H1 (cell line): ENCODE measurements around the gene NRXN2. TPM values are rescaled to one million over a fixed set of nuclear protein-coding genes. Genes with fewer than 3 reads are reported as not detected.

Source experiments
- CTCF ChIA-PET: fragments of 300-600 bp; sonication (Branson Sonifier 250); formaldehyde crosslinking; loops from one replicate; lab custom pipeline; 2021; ENCODE audit not compliant: partially characterized antibody; lab: Charles Lee
- POLR2A ChIA-PET: fragments of 300-600 bp; sonication (Branson Sonifier 250); formaldehyde crosslinking; loops from one replicate; lab custom pipeline; 2021; ENCODE audit warnings: inconsistent platforms; ENCODE audit not compliant: partially characterized antibody; lab: Charles Lee
- DNase-seq, 2 experiments: peaks; one replicate each; pipeline versions ENCODE4 v3.0.0 to v3.0.0-alpha.2; 2010 to 2022; ENCODE audit warnings: low spot score in 2 of 2, low read depth in 1 of 2, mixed read lengths in 1 of 2
- FAIRE-seq: peaks from 2 replicates; lab custom pipeline; 2011; peaks lifted over from hg19 to GRCh38; lab: Jason Lieb, UNC
- H2AFZ ChIP-seq: 2 replicates; pipeline ENCODE4 v1.8.1; 2012; ENCODE audit warnings: low read length, inconsistent platforms
- H2AK5ac ChIP-seq: 2 replicates; pipeline ENCODE4 v1.6.1; 2013; ENCODE audit warnings: low read depth, low read length
- H2BK120ac ChIP-seq: replicated peaks from 2 replicates; pipeline ENCODE3; 2013; ENCODE audit warnings: low read depth, low read length, inconsistent platforms
- H2BK12ac ChIP-seq: 2 replicates; pipeline ENCODE4 v1.6.1; 2013; ENCODE audit warnings: low read depth, low read length
- H2BK15ac ChIP-seq: 2 replicates; pipeline ENCODE4 v1.6.1; 2013; ENCODE audit warnings: low read length
- H2BK20ac ChIP-seq: 2 replicates; pipeline ENCODE4 v1.6.1; 2013; ENCODE audit warnings: low read length
- H2BK5ac ChIP-seq: 2 replicates; pipeline ENCODE4 v1.6.1; 2013; ENCODE audit warnings: low read depth, low read length
- H3K14ac ChIP-seq: 2 replicates; pipeline ENCODE4 v1.6.1; 2013; ENCODE audit warnings: inconsistent platforms; ENCODE audit not compliant: insufficient read length
- H3K18ac ChIP-seq: 2 replicates; pipeline ENCODE4 v1.6.1; 2013; ENCODE audit warnings: low read length; ENCODE audit errors: extremely low read depth
- H3K23ac ChIP-seq: 2 replicates; pipeline ENCODE4 v1.6.1; 2013; ENCODE audit warnings: inconsistent platforms; ENCODE audit not compliant: insufficient read length
- H3K23me2 ChIP-seq: 2 replicates; pipeline ENCODE4 v1.6.1; 2013; ENCODE audit warnings: low read depth, low read length
- H3K27ac ChIP-seq: 2 replicates; pipeline ENCODE4 v1.6.1; 2011; ENCODE audit warnings: low read depth, low read length, inconsistent platforms
- H3K27me3 ChIP-seq, 4 experiments: replicated peaks in 1 of 4; 1 replicate in 1 of 4; 2 replicates in 3 of 4; pipeline versions ENCODE4 v1.6.1 to v1.8.1; 2011 to 2013; ENCODE audit warnings: low read length in 3 of 4, mild to moderate bottlenecking in 3 of 4, inconsistent platforms in 2 of 4, mixed read lengths in 2 of 4, moderate library complexity in 1 of 4; ENCODE audit not compliant: control insufficient read depth in 3 of 4, insufficient read depth in 3 of 4; ENCODE audit errors: extremely low read depth in 1 of 4
- H3K36me3 ChIP-seq, 4 experiments: 2 replicates each; pipeline versions ENCODE4 v1.6.1 to v1.8.1; 2011 to 2013; ENCODE audit warnings: mild to moderate bottlenecking in 4 of 4, low read length in 3 of 4, moderate library complexity in 2 of 4, control low read depth in 1 of 4, inconsistent platforms in 1 of 4; ENCODE audit not compliant: insufficient read depth in 4 of 4, control insufficient read depth in 2 of 4
- H3K4ac ChIP-seq: replicated peaks from 2 replicates; pipeline ENCODE3; 2013; ENCODE audit warnings: low read length, low read depth, mixed read lengths, inconsistent platforms; ENCODE audit not compliant: insufficient read length
- H3K4me1 ChIP-seq, 4 experiments: replicated peaks in 1 of 4; 1 replicate in 1 of 4; 2 replicates in 3 of 4; pipeline versions ENCODE4 v1.6.1 to v1.8.1; 2011 to 2013; ENCODE audit warnings: low read length in 3 of 4, inconsistent platforms in 2 of 4, mixed read lengths in 1 of 4; ENCODE audit not compliant: insufficient read depth in 4 of 4, control insufficient read depth in 3 of 4
- H3K4me2 ChIP-seq, 2 experiments: 2 replicates each; pipeline versions ENCODE4 v1.6.1 to v1.8.1; 2011 to 2013; ENCODE audit warnings: low read depth in 2 of 2, low read length in 2 of 2, control low read depth in 1 of 2, inconsistent platforms in 1 of 2, mild to moderate bottlenecking in 1 of 2; ENCODE audit not compliant: insufficient read depth in 1 of 2
- H3K4me3 ChIP-seq, 4 experiments: fragments of 200-600, 300-600 bp in 1 of 4; sonication (generic), shearing (Covaris generic), sonication (Bioruptor Twin) in 1 of 4; 2 replicates each; pipeline versions ENCODE4 v1.5.1 to v1.8.1; 2011 to 2016; ENCODE audit warnings: low read length in 4 of 4, low read depth in 3 of 4, control low read depth in 2 of 4, inconsistent platforms in 2 of 4, mild to moderate bottlenecking in 2 of 4, mixed read lengths in 1 of 4, moderate library complexity in 1 of 4; ENCODE audit not compliant: insufficient read depth in 2 of 4; ENCODE audit errors: extremely low read depth in 1 of 4
- H3K56ac ChIP-seq: replicated peaks from 2 replicates; pipeline ENCODE3; 2013; ENCODE audit warnings: low read depth, mild to moderate bottlenecking, mixed read lengths, low read length, inconsistent platforms; ENCODE audit not compliant: insufficient read length
- H3K79me1 ChIP-seq: 2 replicates; pipeline ENCODE4 v1.6.1; 2013; ENCODE audit warnings: low read depth, low read length, control low read depth
- H3K79me2 ChIP-seq, 2 experiments: 2 replicates each; pipeline versions ENCODE4 v1.6.1 to v1.8.1; 2012 to 2013; ENCODE audit warnings: low read length in 2 of 2, mild to moderate bottlenecking in 2 of 2, inconsistent platforms in 1 of 2; ENCODE audit not compliant: insufficient read depth in 2 of 2, control insufficient read depth in 1 of 2
- H3K9ac ChIP-seq, 4 experiments: replicated peaks in 1 of 4; 1 replicate in 1 of 4; 2 replicates in 3 of 4; pipeline versions ENCODE4 v1.6.1 to v1.8.1; 2011 to 2013; ENCODE audit warnings: low read depth in 3 of 4, low read length in 3 of 4, control low read depth in 2 of 4, mild to moderate bottlenecking in 2 of 4, moderate library complexity in 2 of 4, inconsistent platforms in 1 of 4; ENCODE audit errors: extremely low read depth in 1 of 4
- H3K9me3 ChIP-seq, 2 experiments: 2 replicates each; pipeline versions ENCODE4 v1.6.1 to v1.8.1; 2012 to 2013; ENCODE audit warnings: mild to moderate bottlenecking in 2 of 2, moderate library complexity in 2 of 2, control low read depth in 1 of 2, inconsistent platforms in 1 of 2, low read depth in 1 of 2, low read length in 1 of 2, mixed read lengths in 1 of 2; ENCODE audit not compliant: insufficient read depth in 2 of 2
- H4K20me1 ChIP-seq, 2 experiments: replicated peaks in 1 of 2; 2 replicates each; pipeline versions ENCODE3 to v1.8.1; 2011 to 2013; ENCODE audit warnings: inconsistent platforms in 2 of 2, low read length in 2 of 2, mild to moderate bottlenecking in 1 of 2; ENCODE audit not compliant: insufficient read depth in 2 of 2, control insufficient read depth in 1 of 2
- H4K5ac ChIP-seq: 2 replicates; pipeline ENCODE4 v1.6.1; 2013; ENCODE audit warnings: low read length, low read depth, mixed read lengths, inconsistent platforms; ENCODE audit not compliant: insufficient read length
- H4K8ac ChIP-seq: 2 replicates; pipeline ENCODE4 v1.8.0; 2013; ENCODE audit warnings: mild to moderate bottlenecking, moderate library complexity, low read length, inconsistent platforms; ENCODE audit not compliant: insufficient read depth; ENCODE audit errors: extremely low read depth
- H4K91ac ChIP-seq: replicated peaks from 2 replicates; pipeline ENCODE3; 2013; ENCODE audit warnings: low read length, mixed read lengths, inconsistent platforms; ENCODE audit not compliant: insufficient read length
- BACH1 ChIP-seq: IDR thresholded peaks from 2 replicates; pipeline ENCODE4 v1.6.1; 2012; ENCODE audit warnings: low read length, improper control_type of control experiment
- CBX8 ChIP-seq: fragments of 300-800, 300-1000 bp; sonication (generic); IDR thresholded peaks from 2 replicates; pipeline ENCODE4 v1.7.1; 2016; ENCODE audit warnings: low read depth, low read length, borderline replicate concordance
- GABPA ChIP-seq: IDR thresholded peaks from 2 replicates; pipeline ENCODE4 v1.6.1; 2011; ENCODE audit warnings: mild to moderate bottlenecking, low read length, moderate library complexity, borderline replicate concordance; ENCODE audit not compliant: insufficient read depth
- POLR2AphosphoS5 ChIP-seq: IDR thresholded peaks from 2 replicates; pipeline ENCODE4 v1.6.1; 2011; ENCODE audit warnings: low read depth, low read length
- RFX5 ChIP-seq: IDR thresholded peaks from 2 replicates; pipeline ENCODE4 v1.6.1; 2011; ENCODE audit warnings: low read depth, low read length, improper control_type of control experiment, borderline replicate concordance
- WGBS, 2 experiments: shearing (Covaris generic) in 1 of 2; methylation state at CpG; one replicate each; pipeline versions ENCODE4 v1.1.6 to v1.1.7; 2013 to 2015; ENCODE audit warnings: low lambda C conversion rate in 2 of 2, mixed read lengths in 2 of 2, inconsistent platforms in 1 of 2, low coverage in 1 of 2, missing lambda C conversion rate in 1 of 2; ENCODE audit not compliant: insufficient replicate concordance in 2 of 2, insufficient coverage in 1 of 2, insufficient read length in 1 of 2; ENCODE audit errors: extremely low coverage in 1 of 2, missing lambda C conversion rate in 1 of 2; 5-methylcytosine and 5-hydroxymethylcytosine counted together
- polyA plus RNA-seq, 7 experiments: library from polyadenylated mRNA; depleted of rRNA in 3 of 7; stranded (reverse) in 5 of 7; unstranded in 2 of 7; fragments of >200 nt in 5 of 7; fragments of 200-250 nt in 2 of 7; gene quantifications; 1 replicate in 5 of 7; 2 replicates in 1 of 7; 4 replicates in 1 of 7; pipeline versions ENCODE4 v1.2.1 to v1.2.3, GENCODE V29; 2011 to 2013; ENCODE audit warnings: missing spikeins in 2 of 7, mixed read lengths in 2 of 7
- total RNA-seq: library from RNA; stranded (reverse); fragmentation: NEBNext Ultra II Directional; extraction: Animal tissue kit (Norgen Biotek cat#: 25700); gene quantifications from 2 replicates; pipeline ENCODE4 v1.2.1, GENCODE V29; 2021

Gene NRXN2
- total and polyA plus RNA-seq, 2 of the 8 experiments (the other 6 are each of a cell fraction or from before 2014, with no cell fraction given), result 1.3 to 11.5 TPM

DNA sequence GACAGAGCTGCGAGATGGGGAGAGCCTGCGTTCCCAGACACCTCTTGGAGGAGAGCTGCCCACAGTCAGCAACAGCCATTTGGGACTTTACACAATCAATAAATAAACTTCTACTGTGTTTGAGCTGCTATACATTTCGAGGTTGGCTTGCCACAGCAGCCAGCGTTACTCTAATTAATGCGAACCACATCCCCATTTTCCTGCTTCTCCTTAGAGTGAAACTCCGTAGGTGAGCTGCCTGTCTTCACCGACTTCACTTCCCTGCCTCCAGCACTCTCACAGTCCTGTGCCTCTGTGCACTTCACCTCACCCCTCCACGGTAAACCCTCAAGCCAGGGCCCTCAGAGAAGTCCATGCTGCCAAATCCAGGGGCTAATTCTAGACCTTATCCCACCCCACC, 137.8 kb downstream of the NRXN2 start:
- FAIRE-seq (no peak), DNase-seq (no peak)
- ChIA-PET POLR2A (interaction anchor here (1.3 kb wide), 1 partner anchor 19 kb away, joined by 3 read pairs; no protein-coding TSS in a partner anchor), CTCF (interaction anchor here (0.7 to 3.7 kb wide), 7 partner anchors 13 to 244 kb away, joined by 3 to 13 read pairs (median 4); no protein-coding TSS in a partner anchor)
- Histone ChIP-seq H3K14ac (no peak overlapping the region), H3K27me3 (no peaks in the 10 kb centered on the region), H3K9me3 (0 out of 4 replicates have a peak, but pooled peaks cover 0 to 6% of the 10 kb centered on the region in 2 experiments), H2AK5ac (no peak overlapping the region), H3K4me1 (no peaks in the 10 kb centered on the region), H3K27ac (no peak overlapping the region), H2BK20ac (no peak overlapping the region), H4K8ac (no peak overlapping the region), H3K23me2 (peaks cover 6% of the 10 kb centered on the region; the same call in 1 of the 2 replicates), H2BK120ac (no peak overlapping the region), H4K91ac (no peak overlapping the region), H3K18ac (no peak overlapping the region), H2AFZ (no peak overlapping the region), H3K4ac (peak overlapping the region; percentile 61), H3K36me3 (no peaks in the 10 kb centered on the region), H3K23ac (no peak overlapping the region), H3K79me2 (no peaks in the 10 kb centered on the region), H4K20me1 (peaks cover 0 to 3% of the 10 kb centered on the region in 2 experiments), H2BK5ac (no peak overlapping the region), H3K4me2 (no peak overlapping the region), H3K56ac (no peak overlapping the region), H3K79me1 (no peaks in the 10 kb centered on the region), H3K9ac (no peak overlapping the region), H2BK12ac (0 out of 2 replicates have a peak overlapping the region, but pooled peaks have one; percentile 39), H4K5ac (no peak overlapping the region), H3K4me3 (no peak overlapping the region), H2BK15ac (no peak overlapping the region)
- TF ChIP-seq BACH1 (no peak), GABPA (no peak), POLR2AphosphoS5 (no peak), CBX8 (no peak), RFX5 (no peak)
- 90% methylated on average over 8 of the region's 8 CpGs; no CpG with 5 or more reads in 1 of the 2 experiments for WGBS, 2 experiments
